GM12874 (cell line): ENCODE measurements around the gene SNAPC2.

Source experiments
- CTCF ChIP-seq: IDR thresholded peaks from 2 replicates; pipeline ENCODE4 v1.5.1; 2011; ENCODE audit warnings: low read depth, mild to moderate bottlenecking, control low read depth, low read length, moderate library complexity; ENCODE audit not compliant: insufficient read depth

The SNAPC2 gene

GRCh38 chr19:7928741-7929701 lies 8.9 kb downstream of the SNAPC2 start:
- peak; percentile 67 for TF ChIP-seq CTCF

GRCh38 chr19:7930765-7931164 lies 10.6 kb downstream of the SNAPC2 start:
- no peak for TF ChIP-seq CTCF

- TF ChIP-seq CTCF: no peak
Observed at GRCh38 chr19:7931221-7932061, 11.3 kb downstream of the SNAPC2 start.

GRCh38 chr19:7932276-7932929 lies 12.3 kb downstream of the SNAPC2 start:
- TF ChIP-seq CTCF: no peak

GRCh38 chr19:7932930-7933300 lies 12.8 kb downstream of the SNAPC2 start:
- TF ChIP-seq CTCF: no peak

- TF ChIP-seq CTCF: peak; percentile 24; the same call in 1 of the 2 replicates
Observed at GRCh38 chr19:7933411-7933810, 13.3 kb downstream of the SNAPC2 start.
